Measurements from ENCODE around the gene THBS1. TPM values are rescaled to one million over a fixed set of nuclear protein-coding genes. Genes with fewer than 3 reads are reported as not detected.

Gene THBS1
- total RNA-seq, 2 experiments from 2014 or later: 0.02 to 0.20 TPM

- no peaks in the 10 kb centered on the region for H3K4me1 Mint-ChIP-seq (ENCODE audit: low read depth)
- peaks cover 2% of the 10 kb centered on the region for H3K27me3 Mint-ChIP-seq (ENCODE audit: low read depth)
- H3K36me3 Mint-ChIP-seq (ENCODE audit: low read depth): no peaks in the 10 kb centered on the region
- intact Hi-C loops (cut with micrococcal nuclease): no loop called here
- CTCF ChIA-PET: interaction anchor here (1.6 kb wide), 1 partner anchor 11 kb away, joined by 3 read pairs; no protein-coding TSS in a partner anchor
- no peak for DNase-seq
- H3K4me3 Mint-ChIP-seq: no peak overlapping the region
- no peak overlapping the region for H3K27ac Mint-ChIP-seq
- no peaks in the 10 kb centered on the region for H3K9me3 Mint-ChIP-seq
Observed at GRCh38 chr15:39599871-39600270, 19.0 kb downstream of the THBS1 start.

GRCh38 chr15:39602143-39602542 is 21.3 kb downstream of the THBS1 start:
- peaks cover 5% of the 10 kb centered on the region for H3K27me3 Mint-ChIP-seq (ENCODE audit: low read depth)
- H3K27ac Mint-ChIP-seq: no peak overlapping the region
- CTCF ChIA-PET: no interaction called here
- H3K4me1 Mint-ChIP-seq (ENCODE audit: low read depth): no peaks in the 10 kb centered on the region
- H3K36me3 Mint-ChIP-seq (ENCODE audit: low read depth): no peaks in the 10 kb centered on the region
- H3K4me3 Mint-ChIP-seq: no peak overlapping the region
- DNase-seq: no peak
- no peaks in the 10 kb centered on the region for H3K9me3 Mint-ChIP-seq
- intact Hi-C loops (cut with micrococcal nuclease): no loop called here

GRCh38 chr15:39605146-39605545 is 24.3 kb downstream of the THBS1 start:
- intact Hi-C loops (cut with micrococcal nuclease): no loop called here
- no peak overlapping the region for H3K4me3 Mint-ChIP-seq
- H3K4me1 Mint-ChIP-seq (ENCODE audit: low read depth): no peaks in the 10 kb centered on the region
- peaks cover 5% of the 10 kb centered on the region for H3K27me3 Mint-ChIP-seq (ENCODE audit: low read depth)
- no peak overlapping the region for H3K27ac Mint-ChIP-seq
- no peaks in the 10 kb centered on the region for H3K36me3 Mint-ChIP-seq (ENCODE audit: low read depth)
- peaks cover 1% of the 10 kb centered on the region for H3K9me3 Mint-ChIP-seq
- no peak for DNase-seq
- CTCF ChIA-PET: no interaction called here

- Mint-ChIP-seq H3K9me3 (peaks cover 2% of the 10 kb centered on the region), H3K27ac (no peak overlapping the region), H3K4me3 (no peak overlapping the region), H3K4me1 (ENCODE audit: low read depth) (no peaks in the 10 kb centered on the region), H3K27me3 (ENCODE audit: low read depth) (peaks cover 8% of the 10 kb centered on the region), H3K36me3 (ENCODE audit: low read depth) (peaks cover 1% of the 10 kb centered on the region)
- intact Hi-C loops (cut with micrococcal nuclease): no loop called here
- DNase-seq: no peak
- CTCF ChIA-PET: no interaction called here
Observed at GRCh38 chr15:39608185-39609139, 27.6 kb downstream of the THBS1 start.

GRCh38 chr15:39609166-39609916 is 28.5 kb downstream of the THBS1 start:
- peaks cover 1% of the 10 kb centered on the region for H3K36me3 Mint-ChIP-seq (ENCODE audit: low read depth)
- H3K9me3 Mint-ChIP-seq: peaks cover 5% of the 10 kb centered on the region
- intact Hi-C loops (cut with micrococcal nuclease): no loop called here
- CTCF ChIA-PET: interaction anchor here (0.7 kb wide), 1 partner anchor 279 kb away, joined by 4 read pairs; no protein-coding TSS in a partner anchor
- H3K27me3 Mint-ChIP-seq (ENCODE audit: low read depth): peaks cover 8% of the 10 kb centered on the region
- H3K27ac Mint-ChIP-seq: no peak overlapping the region
- no peaks in the 10 kb centered on the region for H3K4me1 Mint-ChIP-seq (ENCODE audit: low read depth)
- no peak for DNase-seq
- no peak overlapping the region for H3K4me3 Mint-ChIP-seq

GRCh38 chr15:39610665-39611064 is 29.8 kb downstream of the THBS1 start:
- peaks cover 1% of the 10 kb centered on the region for H3K36me3 Mint-ChIP-seq (ENCODE audit: low read depth)
- H3K4me1 Mint-ChIP-seq (ENCODE audit: low read depth): no peaks in the 10 kb centered on the region
- H3K4me3 Mint-ChIP-seq: no peak overlapping the region
- H3K9me3 Mint-ChIP-seq: peaks cover 5% of the 10 kb centered on the region
- intact Hi-C loops (cut with micrococcal nuclease): no loop called here
- H3K27me3 Mint-ChIP-seq (ENCODE audit: low read depth): peaks cover 8% of the 10 kb centered on the region
- CTCF ChIA-PET: interaction anchor here (0.9 to 1.5 kb wide), 2 partner anchors 10 to 12 kb away, joined by 3 read pairs; no protein-coding TSS in a partner anchor
- H3K27ac Mint-ChIP-seq: no peak overlapping the region
- DNase-seq: no peak

- Mint-ChIP-seq H3K4me1 (ENCODE audit: low read depth) (no peaks in the 10 kb centered on the region), H3K9me3 (peaks cover 5% of the 10 kb centered on the region)
- CTCF ChIA-PET: interaction anchor here (0.6 kb wide), 1 partner anchor 33 kb away, joined by 7 read pairs; no protein-coding TSS in a partner anchor
Observed at GRCh38 chr15:39613271-39613670, 32.4 kb downstream of the THBS1 start.

GRCh38 chr15:39613861-39614260 is 33.0 kb downstream of the THBS1 start:
- peaks cover 3% of the 10 kb centered on the region for H3K27me3 Mint-ChIP-seq (ENCODE audit: low read depth)
- no peak for DNase-seq
- H3K9me3 Mint-ChIP-seq: peaks cover 5% of the 10 kb centered on the region
- peaks cover 1% of the 10 kb centered on the region for H3K36me3 Mint-ChIP-seq (ENCODE audit: low read depth)
- H3K27ac Mint-ChIP-seq: no peak overlapping the region
- intact Hi-C loops (cut with micrococcal nuclease): no loop called here
- no peaks in the 10 kb centered on the region for H3K4me1 Mint-ChIP-seq (ENCODE audit: low read depth)
- CTCF ChIA-PET: no interaction called here
- H3K4me3 Mint-ChIP-seq: no peak overlapping the region

More at GRCh38 chr15:39613271-39613670, 32.4 kb downstream of the THBS1 start:
- Mint-ChIP-seq H3K27me3 (ENCODE audit: low read depth) (peaks cover 3% of the 10 kb centered on the region), H3K4me3 (no peak overlapping the region), H3K27ac (no peak overlapping the region), H3K36me3 (ENCODE audit: low read depth) (peaks cover 1% of the 10 kb centered on the region)
- intact Hi-C loops (cut with micrococcal nuclease): no loop called here
- no peak for DNase-seq

- no peak for DNase-seq
- Mint-ChIP-seq H3K4me3 (no peak overlapping the region), H3K27ac (no peak overlapping the region), H3K4me1 (ENCODE audit: low read depth) (no peaks in the 10 kb centered on the region), H3K9me3 (peaks cover 6% of the 10 kb centered on the region), H3K36me3 (ENCODE audit: low read depth) (no peaks in the 10 kb centered on the region), H3K27me3 (ENCODE audit: low read depth) (peaks cover 4% of the 10 kb centered on the region)
- CTCF ChIA-PET: no interaction called here
- intact Hi-C loops (cut with micrococcal nuclease): no loop called here
Observed at GRCh38 chr15:39616731-39617455, 36.0 kb downstream of the THBS1 start.

GRCh38 chr15:39618063-39618823 is 37.4 kb downstream of the THBS1 start:
- peaks cover 7% of the 10 kb centered on the region for H3K27me3 Mint-ChIP-seq (ENCODE audit: low read depth)
- DNase-seq: no peak
- CTCF ChIA-PET: no interaction called here
- peaks cover 5% of the 10 kb centered on the region for H3K4me1 Mint-ChIP-seq (ENCODE audit: low read depth)
- intact Hi-C loops (cut with micrococcal nuclease): no loop called here
- peaks cover 6% of the 10 kb centered on the region for H3K9me3 Mint-ChIP-seq
- H3K36me3 Mint-ChIP-seq (ENCODE audit: low read depth): no peaks in the 10 kb centered on the region
- no peak overlapping the region for H3K27ac Mint-ChIP-seq
- no peak overlapping the region for H3K4me3 Mint-ChIP-seq

- H3K27me3 Mint-ChIP-seq (ENCODE audit: low read depth): peaks cover 7% of the 10 kb centered on the region
- H3K36me3 Mint-ChIP-seq (ENCODE audit: low read depth): no peaks in the 10 kb centered on the region
- no peak overlapping the region for H3K4me3 Mint-ChIP-seq
- CTCF ChIA-PET: interaction anchor here (1.3 to 1.4 kb wide), 2 partner anchors 10 to 65 kb away, joined by 3 read pairs; no protein-coding TSS in a partner anchor
- peaks cover 30% of the 10 kb centered on the region for H3K4me1 Mint-ChIP-seq (ENCODE audit: low read depth)
- no peak overlapping the region for H3K27ac Mint-ChIP-seq
- intact Hi-C loops (cut with micrococcal nuclease): no loop called here
- no peak for DNase-seq
- H3K9me3 Mint-ChIP-seq: peaks cover 3% of the 10 kb centered on the region
Observed at GRCh38 chr15:39621210-39621609, 40.3 kb downstream of the THBS1 start.

Data from activated naive CD4-positive, alpha-beta T cell treated with anti-CD3 and anti-CD28 coated beads for 36 hours (primary cell).